ENCODE results near the gene LAMA2.

The LAMA2 gene

GRCh38 chr6:129211626-129212025 is 328.7 kb downstream of the LAMA2 start:
- DNase-seq (ENCODE audit: low read depth in 2 of 2), result no peak

- DNase-seq (ENCODE audit: low read depth in 2 of 2), result no peak
Observed at GRCh38 chr6:129212081-129212480, 329.1 kb downstream of the LAMA2 start.

GRCh38 chr6:129215246-129215645 is 332.3 kb downstream of the LAMA2 start:
- no peak for DNase-seq (ENCODE audit: low read depth in 2 of 2)

DNA sequence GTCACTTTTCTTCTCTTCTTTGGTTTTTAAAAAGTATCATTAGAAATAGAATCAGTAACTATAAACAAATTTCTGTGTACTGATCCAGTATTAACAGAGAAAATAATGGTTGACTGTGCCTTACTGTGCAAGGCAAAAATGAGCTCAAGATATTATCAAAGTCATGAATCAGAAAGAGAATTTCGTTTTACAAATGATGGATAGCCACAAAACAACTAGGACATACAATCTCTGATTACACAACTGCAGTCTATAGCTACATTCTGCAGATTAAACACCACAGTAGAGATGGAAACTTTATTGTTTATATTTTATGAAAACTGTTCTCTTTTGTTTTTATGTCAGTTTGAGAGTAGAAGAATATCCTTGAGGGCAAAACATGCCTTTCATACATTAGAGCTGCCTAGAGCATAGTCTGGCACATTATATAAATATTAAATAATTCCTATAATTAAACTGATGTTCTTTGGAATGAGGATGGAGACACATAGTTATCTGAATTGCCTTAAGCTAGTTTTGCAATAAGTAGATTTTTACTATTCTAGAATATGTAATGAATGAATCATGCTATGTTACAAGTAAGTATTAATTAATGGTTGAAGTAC is 333.1 kb downstream of the LAMA2 start:
- no peak for DNase-seq (ENCODE audit: low read depth in 2 of 2)

- DNase-seq (ENCODE audit: low read depth in 2 of 2), result no peak
Observed at GRCh38 chr6:129217701-129218100, 334.8 kb downstream of the LAMA2 start.

DNA sequence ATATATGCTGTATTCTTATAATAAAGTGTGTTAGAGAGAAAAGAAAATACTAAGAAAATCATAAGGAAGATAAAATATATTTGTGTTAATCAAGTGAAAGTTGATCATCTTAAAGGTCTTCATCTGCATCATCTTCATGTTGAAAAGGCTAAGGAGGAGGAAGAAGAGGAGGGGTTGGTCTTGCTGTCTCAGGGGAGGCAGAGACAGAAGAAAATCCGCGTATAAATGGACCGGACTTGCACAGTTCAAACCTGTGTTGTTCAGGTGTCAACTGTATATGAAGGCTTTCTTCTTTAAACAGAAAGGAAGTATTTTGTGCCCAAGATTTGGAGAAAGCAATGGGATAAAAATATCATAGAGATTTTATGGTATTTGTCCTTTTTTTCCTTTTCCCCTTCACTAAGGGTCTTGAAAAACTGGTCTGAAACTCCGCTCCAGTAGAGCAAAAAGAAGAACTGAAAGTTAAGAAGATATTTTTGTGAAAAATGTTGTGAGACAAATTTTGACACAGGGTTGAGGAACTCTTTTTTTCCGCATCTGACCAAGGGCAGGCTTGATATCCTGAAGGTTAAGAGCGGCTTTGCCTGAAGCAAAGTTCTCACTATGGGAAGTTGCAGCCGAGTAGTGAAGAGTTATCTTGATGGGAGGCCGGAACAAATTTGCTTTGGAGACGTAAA is 350.7 kb downstream of the LAMA2 start:
- DNase-seq (ENCODE audit: low read depth in 2 of 2), result no peak

DNA sequence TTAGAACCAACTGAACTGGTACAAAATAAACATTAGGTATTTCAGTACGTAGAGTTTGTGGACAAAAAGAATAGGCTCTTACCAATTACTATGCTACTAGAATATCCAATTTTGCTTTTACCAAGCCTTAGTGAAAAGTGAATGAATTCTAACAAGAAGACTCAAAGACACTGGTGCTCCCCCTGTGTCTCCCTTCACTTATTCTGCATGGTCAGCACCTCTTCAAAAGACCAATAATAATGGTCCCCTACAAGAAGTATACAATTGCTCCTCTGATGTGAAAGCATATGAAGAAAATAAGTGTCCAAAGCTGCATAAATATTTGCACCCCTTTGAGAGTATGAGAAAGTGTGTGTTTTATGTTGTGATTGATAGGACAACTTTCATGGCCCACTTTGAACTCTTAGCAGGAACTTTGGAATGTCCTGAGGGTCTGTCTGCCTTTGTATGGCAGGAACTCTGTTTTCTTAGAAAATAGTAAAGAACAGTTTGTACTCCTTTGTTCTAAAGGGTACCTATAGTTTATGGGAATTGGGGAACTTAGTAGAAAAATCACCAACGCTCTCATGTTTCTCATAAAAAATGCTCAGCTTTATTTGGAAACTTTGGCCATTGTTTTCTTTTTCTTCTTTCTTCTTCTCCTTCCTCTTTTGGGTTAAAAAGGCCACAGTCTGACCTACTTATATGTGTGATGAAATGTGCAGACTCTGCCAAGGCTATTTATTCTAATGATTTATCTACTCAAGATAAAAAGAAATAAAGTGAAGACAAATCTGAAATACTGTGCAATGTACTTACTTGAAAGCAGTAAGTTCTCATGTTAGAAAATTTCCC is 352.4 kb downstream of the LAMA2 start:
- DNase-seq (ENCODE audit: low read depth in 2 of 2), result no peak

DNA sequence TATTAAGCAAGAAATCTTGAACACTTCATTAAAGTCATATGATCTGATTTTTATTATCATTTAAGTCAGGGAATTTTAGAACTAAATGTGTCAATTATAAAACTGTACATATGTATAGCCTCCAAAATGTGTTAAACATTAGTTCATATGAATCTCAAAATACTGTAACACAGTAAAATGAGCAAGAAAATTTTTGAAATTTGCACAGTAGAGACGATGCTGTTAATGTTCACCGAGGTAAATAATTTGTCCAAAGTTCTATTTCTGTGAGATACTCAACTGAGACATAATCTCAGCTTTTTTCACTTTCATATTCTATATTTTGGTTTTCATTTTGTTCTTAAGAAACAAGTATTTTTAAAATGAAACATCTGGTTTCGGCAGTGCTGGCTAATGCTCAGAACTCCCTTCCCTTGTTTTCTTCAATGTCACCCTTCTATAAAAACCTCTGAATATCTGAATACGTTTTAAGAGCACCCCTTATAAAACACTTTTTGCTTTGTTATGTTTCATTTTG is 353.1 kb downstream of the LAMA2 start:
- no peak for DNase-seq (ENCODE audit: low read depth in 2 of 2)

DNA sequence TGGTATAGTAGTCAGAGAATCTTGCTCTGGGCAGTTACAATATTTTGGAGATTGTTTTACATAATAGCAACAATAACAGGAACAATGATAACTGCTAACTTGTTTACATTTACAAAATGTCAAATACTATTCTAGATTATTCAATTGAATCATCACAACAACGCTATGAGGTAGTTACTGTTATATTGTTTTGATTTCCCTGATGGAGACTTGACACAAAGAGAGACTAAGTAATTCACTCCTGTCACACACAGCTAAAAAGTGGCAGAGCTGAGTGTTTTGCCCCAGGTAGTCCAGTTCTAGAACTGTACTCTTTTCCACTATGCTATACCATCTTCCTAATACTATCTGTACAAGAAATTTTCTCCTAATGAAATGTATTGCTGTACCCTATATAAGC is 356.1 kb downstream of the LAMA2 start:
- DNase-seq (ENCODE audit: low read depth in 2 of 2), result no peak

GRCh38 chr6:129239825-129240491 is 357.0 kb downstream of the LAMA2 start:
- no peak for DNase-seq (ENCODE audit: low read depth in 2 of 2)

- no peak for DNase-seq (ENCODE audit: low read depth in 2 of 2)
Observed at GRCh38 chr6:129240492-129240853, 357.5 kb downstream of the LAMA2 start.

DNA sequence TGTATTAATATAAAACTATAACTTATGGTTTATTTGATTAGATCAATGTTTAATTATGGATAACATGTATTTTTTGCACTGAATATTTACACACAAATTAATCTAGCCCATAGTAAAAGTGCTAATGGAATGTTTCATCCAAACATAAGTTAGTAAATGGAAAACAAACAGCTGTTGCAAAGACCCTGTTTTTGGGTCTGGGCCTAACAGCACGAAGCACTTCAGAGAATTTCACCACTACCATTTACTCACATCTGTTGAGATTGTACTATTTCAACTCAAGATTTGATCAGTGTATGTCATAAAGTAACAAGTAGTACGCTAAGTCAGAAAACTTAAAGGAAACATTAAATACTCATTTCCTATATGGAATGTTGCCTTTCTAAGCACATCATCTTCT is 359.6 kb downstream of the LAMA2 start:
- no peak for DNase-seq (ENCODE audit: low read depth in 2 of 2)

DNA sequence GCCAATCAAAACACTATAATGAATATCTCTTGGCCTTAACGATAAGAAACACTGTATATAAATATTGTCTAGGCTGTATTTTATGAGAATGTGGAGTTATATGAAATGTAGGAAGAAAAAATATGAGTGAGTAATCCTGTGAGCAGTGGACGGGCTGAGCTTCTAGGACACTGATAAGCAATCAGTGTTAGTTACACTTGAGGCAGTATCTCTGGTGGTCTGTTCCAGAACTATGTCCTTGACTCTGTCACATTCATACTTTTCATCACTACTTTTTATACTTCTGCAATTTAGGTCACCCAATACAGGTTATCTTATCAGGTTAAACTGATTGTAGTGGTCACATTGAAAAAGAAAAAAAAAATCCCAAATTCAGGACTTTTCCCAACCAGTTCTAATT is 360.4 kb downstream of the LAMA2 start:
- DNase-seq (ENCODE audit: low read depth in 2 of 2), result no peak

DNA sequence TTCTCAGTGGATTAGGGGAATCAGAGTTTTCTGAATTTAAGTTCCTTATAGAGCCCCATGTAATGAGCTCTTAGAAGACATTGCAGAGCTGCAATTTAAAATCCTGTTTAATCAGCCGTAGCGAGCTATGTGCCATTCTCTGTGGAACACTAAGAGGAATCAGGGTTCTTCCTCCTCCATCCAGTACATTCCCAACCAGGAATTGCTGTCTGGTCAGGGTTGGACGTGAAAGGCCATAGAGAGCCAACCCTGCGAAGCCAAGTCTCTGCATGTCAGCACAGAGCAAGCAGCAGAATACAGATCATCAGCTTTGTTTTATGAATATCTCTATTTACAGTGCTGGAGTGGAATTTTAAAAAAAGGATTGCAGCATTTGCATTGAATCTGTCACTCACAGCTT is 366.0 kb downstream of the LAMA2 start:
- DNase-seq (ENCODE audit: low read depth in 2 of 2), result no peak

DNA sequence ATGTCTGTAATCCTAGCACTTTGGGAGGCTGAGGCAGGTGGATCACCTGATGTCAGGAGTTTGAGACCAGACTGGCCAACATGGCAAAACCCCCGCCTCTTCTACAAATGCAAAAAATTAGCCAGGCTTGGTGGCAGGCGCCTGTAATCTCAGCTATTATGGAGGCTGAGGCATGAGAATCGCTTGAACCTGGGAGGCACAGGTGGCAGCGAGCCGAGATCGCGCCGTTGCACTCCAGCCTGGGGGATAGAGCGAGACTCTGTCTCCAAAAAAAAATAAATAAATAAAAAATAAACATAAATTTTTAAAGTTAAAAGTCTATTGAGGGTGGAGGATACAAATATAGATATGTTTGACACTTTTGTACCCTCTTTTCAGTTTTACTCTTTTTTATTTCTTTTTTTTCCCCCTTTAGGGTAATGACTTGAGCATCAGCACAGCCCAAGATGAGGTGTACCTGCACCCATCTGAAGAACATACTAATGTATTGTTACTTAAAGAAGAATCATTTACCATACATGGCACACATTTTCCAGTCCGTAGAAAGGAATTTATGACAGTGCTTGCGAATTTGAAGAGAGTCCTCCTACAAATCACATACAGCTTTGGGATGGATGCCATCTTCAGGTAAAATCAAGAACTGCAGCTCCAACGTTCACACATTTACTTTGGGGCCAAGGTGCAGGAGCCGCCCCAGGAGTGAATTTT is 368.9 kb downstream of the LAMA2 start:
- DNase-seq (ENCODE audit: low read depth in 2 of 2), result peak; percentile 26 to 37

GRCh38 chr6:129252377-129253071 is 369.6 kb downstream of the LAMA2 start:
- no peak for DNase-seq (ENCODE audit: low read depth in 2 of 2)

DNA sequence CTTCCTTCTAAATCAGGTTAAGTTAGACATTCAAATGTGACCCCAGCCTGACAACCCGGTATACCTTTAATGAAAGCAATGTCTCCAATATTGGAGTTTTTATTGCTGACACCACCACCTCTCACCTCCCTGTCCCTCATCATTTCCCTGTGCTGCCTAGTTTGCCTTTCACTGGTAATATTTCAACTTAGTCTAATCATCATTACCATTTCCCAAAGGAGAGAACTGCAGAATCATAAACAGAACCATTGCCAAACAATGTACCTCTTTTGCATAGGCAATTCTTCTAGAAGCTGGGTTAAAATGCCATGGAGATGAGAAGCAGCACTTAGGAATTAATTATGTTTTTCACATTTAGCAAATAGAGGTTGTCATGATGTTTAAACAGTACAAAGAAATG is 370.3 kb downstream of the LAMA2 start:
- DNase-seq (ENCODE audit: low read depth in 2 of 2), result no peak

DNA sequence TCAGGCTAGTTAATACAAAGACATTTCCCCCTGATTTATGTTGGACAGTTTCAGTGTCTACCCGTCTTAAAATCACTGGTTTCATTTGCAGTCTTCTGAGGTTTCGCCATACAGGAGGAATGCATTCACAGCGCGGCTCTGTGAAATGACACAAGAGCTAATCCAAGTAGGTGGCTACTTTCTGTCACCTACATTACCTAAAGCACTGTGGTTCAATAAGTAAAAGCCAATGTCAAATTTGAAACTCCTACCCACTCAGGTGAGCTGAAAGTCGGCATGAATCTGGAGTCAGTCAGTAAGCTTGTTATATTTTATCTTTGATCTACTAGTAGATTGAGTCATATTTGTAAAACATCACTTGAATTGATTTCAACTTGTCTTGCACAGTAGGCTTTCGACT is 370.8 kb downstream of the LAMA2 start:
- no peak for DNase-seq (ENCODE audit: low read depth in 2 of 2)

DNA sequence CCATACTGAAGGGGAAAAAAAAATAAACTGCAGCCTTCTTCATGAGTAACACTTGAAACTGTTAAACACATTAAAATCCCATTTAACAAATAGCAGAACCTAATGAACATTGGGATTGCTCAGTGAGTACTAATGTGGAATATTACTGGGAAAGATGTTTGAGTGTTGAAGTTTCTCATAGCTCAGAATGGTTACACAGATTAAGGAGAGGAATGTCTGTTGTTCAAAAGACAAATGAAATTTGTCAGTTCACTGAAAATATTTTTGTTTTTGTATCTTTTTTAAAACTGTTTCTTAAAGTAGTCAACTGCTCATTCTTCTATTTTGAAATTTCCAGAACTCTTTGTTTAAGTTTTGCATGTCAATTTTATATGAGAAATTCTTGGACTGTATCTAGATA is 374.3 kb downstream of the LAMA2 start:
- no peak for DNase-seq (ENCODE audit: low read depth in 2 of 2)

GRCh38 chr6:129262661-129263060 is 379.7 kb downstream of the LAMA2 start:
- DNase-seq (ENCODE audit: low read depth in 2 of 2), result no peak

GRCh38 chr6:129263176-129263575 is 380.2 kb downstream of the LAMA2 start:
- DNase-seq (ENCODE audit: low read depth in 2 of 2), result no peak
